K562 (cell line): ENCODE measurements around the gene DGKE. TPM values are rescaled to one million over a fixed set of nuclear protein-coding genes. Genes with fewer than 3 reads are reported as not detected.

Source experiments
- ATAC-seq: fragments of 200-7000 bp; cut with Tn5 transposase; 3 replicates; pipeline ENCODE4 v1.9.1; 2020; ENCODE audit warnings: moderate library complexity
- BruUV-seq: library from RNA; stranded (reverse); fragments of 400-500 nt; replicated peaks from 2 replicates; lab custom pipeline; 2021; lab: Mats Ljungman, UMichigan
- CTCF ChIA-PET: fragments of 300-600 bp; formaldehyde crosslinking; extraction: SDS; loops from one replicate; lab custom pipeline; 2021; ENCODE audit warnings: low intra/inter-chr PET ratio; lab: Yijun Ruan, JAX
- POLR2A ChIA-PET: fragments of 300-600, 350-650 bp; sonication (Branson Sonifier 250); formaldehyde crosslinking; extraction: SDS; loops from one replicate; lab custom pipeline; 2021; ENCODE audit warnings: antibody characterized with exemption, inconsistent platforms; lab: Yijun Ruan, JAX
- DNase-seq, 4 experiments: peaks; one replicate each; pipeline versions ENCODE4 v3.0.0 to v3.0.0-alpha.2; 2011 to 2018; ENCODE audit warnings: low spot score in 3 of 4, mixed read lengths in 3 of 4; ENCODE audit errors: extremely low read depth in 1 of 4
- FAIRE-seq: peaks from 2 replicates; lab custom pipeline; 2011; peaks lifted over from hg19 to GRCh38; lab: Jason Lieb, UNC
- H2AFZ ChIP-seq: 2 replicates; pipeline ENCODE4 v1.6.0; 2011; ENCODE audit warnings: low read depth, low read length, control low read depth, inconsistent platforms
- H3K27ac ChIP-seq: fragments of 200-600 bp; 3 replicates; pipeline ENCODE4 v1.8.0; 2011; ENCODE audit warnings: low read depth, mild to moderate bottlenecking, control low read depth, inconsistent platforms, low read length, moderate library complexity, mixed read lengths; ENCODE audit errors: extremely low read depth
- H3K27me3 ChIP-seq, 2 experiments: fragments of 300-600 bp in 1 of 2; 2 replicates in 1 of 2; 3 replicates in 1 of 2; pipeline versions ENCODE4 v1.6.0 to v1.8.0; 2011; ENCODE audit warnings: inconsistent platforms in 2 of 2, low read length in 2 of 2, mild to moderate bottlenecking in 1 of 2, mixed read lengths in 1 of 2, moderate library complexity in 1 of 2; ENCODE audit not compliant: control insufficient read depth in 2 of 2, insufficient read depth in 2 of 2
- H3K36me3 ChIP-seq: fragments of 300-600 bp; 3 replicates; pipeline ENCODE4 v1.8.0; 2011; ENCODE audit warnings: mild to moderate bottlenecking, low read length, inconsistent platforms; ENCODE audit not compliant: control insufficient read depth, insufficient read depth
- H3K4me1 ChIP-seq, 2 experiments: fragments of 200-600 bp in 1 of 2; replicated peaks in 1 of 2; 2 replicates in 1 of 2; 3 replicates in 1 of 2; pipeline versions ENCODE4 v1.5.1 to v1.8.0; 2011; ENCODE audit warnings: inconsistent platforms in 2 of 2, low read length in 2 of 2, mild to moderate bottlenecking in 1 of 2, mixed read lengths in 1 of 2, moderate library complexity in 1 of 2; ENCODE audit not compliant: control insufficient read depth in 2 of 2, insufficient read depth in 2 of 2
- H3K4me2 ChIP-seq: 2 replicates; pipeline ENCODE4 v1.6.1; 2011; ENCODE audit warnings: low read length, control low read depth, inconsistent platforms, mixed read lengths; ENCODE audit not compliant: insufficient read depth
- H3K4me3 ChIP-seq: fragments of 200-600 bp; sonication (generic), shearing (Covaris generic); 2 replicates; pipeline ENCODE4 v1.5.1; 2016; ENCODE audit warnings: control low read depth, inconsistent platforms
- H3K79me2 ChIP-seq: fragments of 200-600 bp; 3 replicates; pipeline ENCODE4 v1.8.0; 2011; ENCODE audit warnings: low read length, inconsistent platforms; ENCODE audit not compliant: control insufficient read depth, insufficient read depth
- H3K9ac ChIP-seq, 2 experiments: 2 replicates each; pipeline versions ENCODE4 v1.6.0 to v1.6.1; 2011; ENCODE audit warnings: low read depth in 2 of 2, low read length in 2 of 2, control low read depth in 1 of 2, inconsistent platforms in 1 of 2, mild to moderate bottlenecking in 1 of 2, mixed read lengths in 1 of 2; ENCODE audit not compliant: insufficient read depth in 1 of 2
- H3K9me1 ChIP-seq: one replicate; pipeline ENCODE4 v1.6.0; 2011; ENCODE audit warnings: inconsistent platforms, mild to moderate bottlenecking, low read length, moderate library complexity; ENCODE audit not compliant: control insufficient read depth, insufficient read depth
- H3K9me3 ChIP-seq: replicated peaks from 2 replicates; pipeline ENCODE4 v1.5.1; 2011; ENCODE audit warnings: low read depth, low read length, inconsistent platforms; ENCODE audit not compliant: control insufficient read depth, insufficient read depth
- H4K20me1 ChIP-seq: replicated peaks from 2 replicates; pipeline ENCODE4 v1.6.1; 2011; ENCODE audit warnings: low read length, inconsistent platforms, mixed read lengths; ENCODE audit not compliant: control insufficient read depth, insufficient read depth
- CAMTA2 ChIP-seq: fragments of 250-450 bp; sonication (Bioruptor Pico); conservative IDR thresholded peaks from 2 replicates; pipeline ENCODE4 v1.5.1; 2022
- HMG20B ChIP-seq: fragments of 250-450 bp; sonication (Bioruptor Pico); IDR thresholded peaks from 2 replicates; pipeline ENCODE4 v1.5.0; 2021; ENCODE audit warnings: mild to moderate bottlenecking
- KDM1A ChIP-seq, 2 experiments: fragments of 450-650 bp; IDR thresholded peaks; 2 replicates each; pipeline ENCODE4 v1.6.1; 2016; ENCODE audit warnings: mild to moderate bottlenecking in 2 of 2
- NFXL1 ChIP-seq: fragments of 450-650 bp; formaldehyde crosslinking; IDR thresholded peaks from 2 replicates; pipeline ENCODE4 v1.4.0; 2021; ENCODE audit warnings: mild to moderate bottlenecking
- RHOXF2B ChIP-seq: fragments of 250-450 bp; sonication (Bioruptor Pico); conservative IDR thresholded peaks from 2 replicates; pipeline ENCODE4 v1.5.1; 2021
- SFPQ ChIP-seq: fragments of 200-400 bp; formaldehyde crosslinking; IDR thresholded peaks from 2 replicates; pipeline ENCODE4 v1.6.1; 2017; ENCODE audit warnings: mild to moderate bottlenecking, low read depth, low read length, moderate library complexity
- TCFL5 ChIP-seq: fragments of 250-450 bp; sonication (Bioruptor Pico); conservative IDR thresholded peaks from 2 replicates; pipeline ENCODE4 v1.6.1; 2021; ENCODE audit warnings: mild to moderate bottlenecking, moderate library complexity, matching md5 sums
- TFE3 ChIP-seq: fragments of 450-650 bp; formaldehyde crosslinking; IDR thresholded peaks from 2 replicates; pipeline ENCODE4 v1.4.0; 2020; ENCODE audit warnings: mild to moderate bottlenecking, mixed read lengths
- TSHZ1 ChIP-seq: fragments of 250-450 bp; sonication (Bioruptor Pico); IDR thresholded peaks from 2 replicates; pipeline ENCODE4 v1.4.0; 2020; ENCODE audit warnings: mild to moderate bottlenecking, moderate library complexity
- ZC3H11A ChIP-seq: IDR thresholded peaks from 2 replicates; pipeline ENCODE4 v1.6.1; 2012; ENCODE audit warnings: low read depth, low read length, improper control_type of control experiment
- ZNF121 ChIP-seq: sonication (generic); formaldehyde crosslinking; conservative IDR thresholded peaks from 2 replicates; pipeline ENCODE4 v1.8.0; 2022; ENCODE audit warnings: missing genetic modification reagents
- ZNF324 ChIP-seq: fragments of 250-450 bp; sonication (Bioruptor Pico); IDR thresholded peaks from 2 replicates; pipeline ENCODE4 v1.4.0; 2020; ENCODE audit warnings: mild to moderate bottlenecking
- ZNF561 ChIP-seq: fragments of 450-650 bp; formaldehyde crosslinking; conservative IDR thresholded peaks from 2 replicates; pipeline ENCODE4 v1.4.0; 2020; ENCODE audit warnings: mild to moderate bottlenecking, moderate library complexity
- WGBS: fragments of 100-300 bp; shearing (Covaris generic); methylation state at CpG from one replicate; pipeline ENCODE4 v1.1.6; 2016; ENCODE audit warnings: low coverage, mixed read lengths; ENCODE audit not compliant: insufficient coverage; ENCODE audit errors: missing lambda C conversion rate; 5-methylcytosine and 5-hydroxymethylcytosine counted together
- in situ Hi-C: fragments of 300-500 bp; cut with MboI; formaldehyde crosslinking; loops from 4 replicates; pipeline ENCODE4 v1.15.0; 2018; ENCODE audit warnings: inconsistent platforms, mixed read lengths
- intact Hi-C: fragments of 100-400 bp; cut with micrococcal nuclease; formaldehyde crosslinking; loops from 2 replicates; pipeline ENCODE4 v1.14.2; 2022
- polyA plus RNA-seq, 8 experiments: library from polyadenylated mRNA; depleted of rRNA in 4 of 8; stranded (reverse) in 5 of 8; unstranded in 3 of 8; fragments of >200 nt; fragmentation: Nextera tagmentation in 2 of 8; fragmentation: Illumina TruSeq in 1 of 8; extraction: Ambion mirVana in 2 of 8; extraction: Trizol in 1 of 8; gene quantifications; 2 replicates each; pipeline versions ENCODE4 v1.2.1 to v1.2.3, GENCODE V29; 2011 to 2014; ENCODE audit warnings: inconsistent platforms in 1 of 8, missing spikeins in 1 of 8
- total RNA-seq, 7 experiments: library from RNA; depleted of rRNA in 6 of 7; stranded (reverse); fragments of >200 nt in 6 of 7; fragmentation: Illumina TruSeq in 2 of 7; extraction: Trizol in 2 of 7; gene quantifications; 2 replicates each; pipeline versions ENCODE4 v1.2.1 to v1.2.3, GENCODE V29; 2011 to 2021; ENCODE audit warnings: low replicate concordance in 1 of 7
- TF ChIP-seq, protein P1 (sequence below): fragments of 250-450 bp; sonication (Bioruptor Pico); IDR thresholded peaks from 2 replicates; pipeline ENCODE4 v1.8.0; 2021; ENCODE audit warnings: borderline replicate concordance, mild to moderate bottlenecking, moderate library complexity; ENCODE audit not compliant: poor library complexity, severe bottlenecking

DGKE gene
- total and polyA plus RNA-seq, 9 of the 15 experiments (the other 6 are each of a cell fraction or from before 2014, with no cell fraction given) = 1.3 to 9.9 (median 5.9) TPM

- no peaks in the 10 kb centered on the region for H3K79me2 ChIP-seq
- H3K4me1 ChIP-seq = no peaks in the 10 kb centered on the region; a peak in 1 of 5 replicates
- H3K36me3 ChIP-seq = peaks cover 4% of the 10 kb centered on the region; the same call in 2 of the 3 replicates
- CTCF ChIA-PET = no interaction called here
- intact Hi-C loops = loop anchor here (10.0 kb wide), 1 partner anchor 288 kb away; no protein-coding TSS in a partner anchor
- no peak overlapping the region for H3K4me3 ChIP-seq
- ATAC-seq = no peak
- DNase-seq = no peak
- no peaks in the 10 kb centered on the region for H3K9me3 ChIP-seq
- H3K9ac ChIP-seq = no peak overlapping the region
- no TSS peak for BruUV-seq
- H3K9me1 ChIP-seq = no peaks in the 10 kb centered on the region
- H2AFZ ChIP-seq = no peak overlapping the region
- in situ Hi-C loops = no loop called here
- WGBS = 35% methylated on average over 4 of the region's 4 CpGs
- POLR2A ChIA-PET = interaction anchor here (0.6 to 1.8 kb wide), 2 partner anchors 10 to 1299 kb away, joined by 3 read pairs; no protein-coding TSS in a partner anchor
- H3K27ac ChIP-seq = no peak overlapping the region
- no peaks in the 10 kb centered on the region for H4K20me1 ChIP-seq
- H3K27me3 ChIP-seq = no peaks in the 10 kb centered on the region
- no peak overlapping the region for H3K4me2 ChIP-seq
- FAIRE-seq = no peak
- no peak for TF ChIP-seq ZNF121 (CRISPR knock-in tag)
- no peak for TF ChIP-seq SFPQ
- no peak for TF ChIP-seq TCFL5 (CRISPR knock-in tag)
- peak; percentile 42 to 55; a peak in 3 of 4 replicates for TF ChIP-seq KDM1A (IDR thresholded peaks at IDR 0.05)
- TF ChIP-seq TSHZ1 (CRISPR knock-in tag) = no peak
- no peak for TF ChIP-seq CAMTA2 (CRISPR knock-in tag)
- TF ChIP-seq HMG20B (CRISPR knock-in tag) = no peak
- TF ChIP-seq TFE3 (CRISPR knock-in tag) = no peak
- TF ChIP-seq RHOXF2B (CRISPR knock-in tag) = no peak
- no peak for TF ChIP-seq NFXL1 (CRISPR knock-in tag)
- TF ChIP-seq ZNF561 (CRISPR knock-in tag) = no peak
- TF ChIP-seq, protein P1, sequence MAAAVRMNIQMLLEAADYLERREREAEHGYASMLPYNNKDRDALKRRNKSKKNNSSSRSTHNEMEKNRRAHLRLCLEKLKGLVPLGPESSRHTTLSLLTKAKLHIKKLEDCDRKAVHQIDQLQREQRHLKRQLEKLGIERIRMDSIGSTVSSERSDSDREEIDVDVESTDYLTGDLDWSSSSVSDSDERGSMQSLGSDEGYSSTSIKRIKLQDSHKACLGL = no peak
- TF ChIP-seq ZNF324 (CRISPR knock-in tag) = no peak
- TF ChIP-seq ZC3H11A = no peak
These were observed 7.1 kb upstream of the DGKE start for GRCh38 chr17:56826611-56827414.
